ENCODE results near the gene ETV6.

The ETV6 gene

DNA sequence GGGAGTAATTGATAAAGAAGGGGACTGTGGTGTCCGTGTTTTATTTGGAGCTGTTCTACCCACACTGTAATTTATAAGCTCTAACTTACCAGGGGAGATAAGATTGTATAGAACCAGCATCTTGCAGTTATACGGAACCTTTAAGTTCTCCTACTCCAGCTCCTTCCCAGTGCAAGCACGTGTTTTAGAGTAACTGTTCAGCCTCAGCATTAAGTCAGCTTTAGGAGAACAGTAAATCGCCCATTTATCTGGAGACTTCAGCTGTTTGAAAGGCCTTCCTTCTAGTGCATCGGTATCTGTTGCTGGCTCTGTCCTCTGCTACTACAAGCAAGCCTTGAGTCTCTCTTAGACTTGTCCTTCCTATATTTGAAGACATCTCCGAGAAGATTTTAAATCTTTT is 95.6 kb downstream of the ETV6 start:
- H3K36me3 ChIP-seq (replicated peaks): no peaks in the 10 kb centered on the region
- DNase-seq: no peak
- no peak overlapping the region for H3K4me3 ChIP-seq (ENCODE audit: low read depth, low read length)
- no peaks in the 10 kb centered on the region for H3K27me3 ChIP-seq (replicated peaks)
- TF ChIP-seq, protein P1, sequence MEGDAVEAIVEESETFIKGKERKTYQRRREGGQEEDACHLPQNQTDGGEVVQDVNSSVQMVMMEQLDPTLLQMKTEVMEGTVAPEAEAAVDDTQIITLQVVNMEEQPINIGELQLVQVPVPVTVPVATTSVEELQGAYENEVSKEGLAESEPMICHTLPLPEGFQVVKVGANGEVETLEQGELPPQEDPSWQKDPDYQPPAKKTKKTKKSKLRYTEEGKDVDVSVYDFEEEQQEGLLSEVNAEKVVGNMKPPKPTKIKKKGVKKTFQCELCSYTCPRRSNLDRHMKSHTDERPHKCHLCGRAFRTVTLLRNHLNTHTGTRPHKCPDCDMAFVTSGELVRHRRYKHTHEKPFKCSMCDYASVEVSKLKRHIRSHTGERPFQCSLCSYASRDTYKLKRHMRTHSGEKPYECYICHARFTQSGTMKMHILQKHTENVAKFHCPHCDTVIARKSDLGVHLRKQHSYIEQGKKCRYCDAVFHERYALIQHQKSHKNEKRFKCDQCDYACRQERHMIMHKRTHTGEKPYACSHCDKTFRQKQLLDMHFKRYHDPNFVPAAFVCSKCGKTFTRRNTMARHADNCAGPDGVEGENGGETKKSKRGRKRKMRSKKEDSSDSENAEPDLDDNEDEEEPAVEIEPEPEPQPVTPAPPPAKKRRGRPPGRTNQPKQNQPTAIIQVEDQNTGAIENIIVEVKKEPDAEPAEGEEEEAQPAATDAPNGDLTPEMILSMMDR (IDR thresholded peaks at IDR 0.05; ENCODE audit: low read depth, low read length, missing control alignments): no peak
- in situ Hi-C loops (cut with HindIII; ENCODE audit: low pct_ligation_motif_present, low sequenced_read_pairs): no loop called here
- H3K27ac ChIP-seq: no peak overlapping the region

DNA sequence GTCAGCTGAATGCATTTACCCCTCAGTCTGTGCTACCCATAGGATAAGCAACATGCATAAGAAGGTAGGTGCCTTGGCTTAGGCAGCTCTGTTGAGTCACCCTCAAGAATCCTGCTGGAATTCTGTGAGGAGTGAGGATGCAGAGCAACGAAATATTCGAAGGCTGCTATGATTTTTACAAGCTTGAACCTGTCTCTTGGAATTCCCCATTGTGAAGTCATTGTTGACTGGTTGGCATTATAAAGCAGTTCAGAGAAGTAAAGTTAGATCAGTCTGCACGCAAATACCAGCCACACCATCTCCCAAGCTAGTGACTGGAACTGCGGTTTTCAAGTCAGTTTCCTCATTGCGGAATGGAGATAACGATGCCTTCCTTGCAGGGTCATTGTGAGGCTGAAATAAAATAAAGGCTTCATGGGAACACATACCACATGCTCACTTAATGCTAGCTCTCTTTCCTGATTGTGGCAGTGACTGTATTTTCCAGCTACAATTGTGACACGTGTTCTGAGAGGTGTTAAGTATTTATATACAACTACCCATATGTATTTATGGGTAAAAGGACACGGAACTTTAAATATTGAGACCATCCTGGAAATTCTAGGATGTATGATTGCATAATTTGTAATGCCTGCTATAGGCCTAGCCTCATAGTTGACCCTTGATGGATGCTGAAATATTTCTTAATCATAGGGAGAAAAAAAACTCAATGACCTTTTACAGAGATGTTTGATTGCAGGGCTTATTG is 96.7 kb downstream of the ETV6 start:
- no peak for DNase-seq
- H3K4me3 ChIP-seq (ENCODE audit: low read depth, low read length): no peak overlapping the region
- in situ Hi-C loops (cut with HindIII; ENCODE audit: low pct_ligation_motif_present, low sequenced_read_pairs): no loop called here

DNA sequence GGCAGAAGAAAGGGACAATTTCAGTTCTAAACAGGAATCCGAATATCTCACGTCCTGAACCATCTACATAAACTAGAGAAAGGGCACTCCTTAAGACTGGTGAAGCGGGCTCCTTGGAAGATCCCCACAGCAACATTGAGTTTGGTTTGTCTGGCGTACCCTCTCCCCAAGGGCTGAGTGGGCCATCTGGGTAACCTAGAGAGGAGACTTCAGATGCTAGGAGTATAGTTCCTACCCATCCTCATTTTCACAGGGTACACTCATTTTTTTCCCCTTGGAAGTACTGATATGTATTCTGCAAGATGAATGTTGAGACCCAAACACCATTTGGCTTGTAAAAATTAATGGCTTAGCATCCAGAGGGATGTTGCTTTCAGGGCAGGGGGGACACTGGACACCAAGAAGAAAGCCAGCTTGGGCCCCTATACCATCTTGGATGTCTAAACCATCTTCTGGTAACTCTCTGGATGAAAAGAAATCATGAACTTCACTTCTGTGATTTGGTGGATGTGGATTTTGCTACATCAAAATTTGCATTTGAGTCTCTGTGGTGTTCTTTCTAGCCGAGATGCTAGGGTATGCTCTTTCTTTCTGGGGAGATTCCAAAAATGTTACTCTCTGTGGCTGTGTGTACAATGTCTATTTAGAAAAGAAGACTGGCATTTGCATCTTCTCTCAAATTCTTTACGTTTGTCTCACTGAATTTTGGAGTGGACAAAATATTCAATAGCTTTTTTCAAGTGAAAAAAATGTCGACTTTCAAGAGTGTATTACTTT is 97.7 kb downstream of the ETV6 start:
- TF ChIP-seq, protein P1 (IDR thresholded peaks at IDR 0.05; ENCODE audit: low read depth, low read length, missing control alignments): no peak
- H3K4me3 ChIP-seq (ENCODE audit: low read depth, low read length): no peak overlapping the region
- in situ Hi-C loops (cut with HindIII; ENCODE audit: low pct_ligation_motif_present, low sequenced_read_pairs): no loop called here
- H3K36me3 ChIP-seq (replicated peaks): no peaks in the 10 kb centered on the region
- no peak for DNase-seq
- no peaks in the 10 kb centered on the region for H3K27me3 ChIP-seq (replicated peaks)
- no peak overlapping the region for H3K27ac ChIP-seq

More for the DNA sequence above, 96.7 kb downstream of the ETV6 start:
- Histone ChIP-seq H3K27ac (no peak overlapping the region), H3K36me3 (replicated peaks) (no peaks in the 10 kb centered on the region), H3K27me3 (replicated peaks) (no peaks in the 10 kb centered on the region)
- TF ChIP-seq, protein P1 (IDR thresholded peaks at IDR 0.05; ENCODE audit: low read depth, low read length, missing control alignments): no peak

DNA sequence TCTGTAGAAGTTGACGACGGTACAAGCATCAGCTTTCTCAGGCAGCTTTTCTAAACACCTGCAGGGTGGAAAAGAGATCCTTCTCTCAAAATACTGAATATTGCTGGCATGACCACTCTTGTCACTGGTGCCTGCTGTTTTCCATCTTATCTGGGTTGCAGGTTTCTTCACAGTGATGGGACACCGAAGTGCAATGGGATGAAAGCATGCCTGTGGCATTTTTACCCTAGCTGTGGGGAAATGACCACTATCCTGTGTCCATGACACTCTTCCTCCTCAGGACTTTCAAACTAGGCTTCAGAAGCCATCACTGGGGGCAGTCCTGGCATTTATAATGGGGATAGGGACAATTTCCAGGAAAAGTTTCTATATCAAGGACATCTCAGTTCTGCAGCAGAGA is 98.5 kb downstream of the ETV6 start:
- H3K4me3 ChIP-seq (ENCODE audit: low read depth, low read length): no peak overlapping the region
- TF ChIP-seq, protein P1 (IDR thresholded peaks at IDR 0.05; ENCODE audit: low read depth, low read length, missing control alignments): no peak
- no peak for DNase-seq
- in situ Hi-C loops (cut with HindIII; ENCODE audit: low pct_ligation_motif_present, low sequenced_read_pairs): no loop called here
- no peaks in the 10 kb centered on the region for H3K27me3 ChIP-seq (replicated peaks)
- no peaks in the 10 kb centered on the region for H3K36me3 ChIP-seq (replicated peaks)
- no peak overlapping the region for H3K27ac ChIP-seq

DNA sequence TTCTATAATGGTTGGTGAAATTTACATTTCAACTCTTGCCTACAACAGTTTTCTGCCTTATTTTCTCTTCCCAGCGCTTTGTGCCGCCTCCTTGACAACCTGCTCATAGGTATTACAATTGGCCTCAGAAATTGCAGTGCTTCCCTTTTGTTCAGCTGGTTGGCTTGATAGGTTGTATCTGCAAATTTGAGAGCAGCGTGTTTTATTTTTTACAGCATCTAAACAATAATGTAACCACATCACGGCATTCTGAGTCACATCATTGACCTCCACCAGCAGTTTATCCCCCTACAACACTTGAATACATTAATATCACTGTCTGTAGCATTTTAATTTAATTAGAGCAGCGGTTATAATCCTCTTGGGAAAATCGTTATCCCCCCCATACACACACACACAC is 99.4 kb downstream of the ETV6 start:
- Histone ChIP-seq H3K4me3 (ENCODE audit: low read depth, low read length) (no peak overlapping the region), H3K36me3 (replicated peaks) (peaks cover 8% of the 10 kb centered on the region), H3K27ac (no peak overlapping the region), H3K27me3 (replicated peaks) (no peaks in the 10 kb centered on the region)
- in situ Hi-C loops (cut with HindIII; ENCODE audit: low pct_ligation_motif_present, low sequenced_read_pairs): no loop called here
- TF ChIP-seq, protein P1 (IDR thresholded peaks at IDR 0.05; ENCODE audit: low read depth, low read length, missing control alignments): no peak
- no peak for DNase-seq

Data from brain microvascular endothelial cell (primary cell).